Body of pancreas (tissue), 4 donors: ENCODE measurements around the gene IMPG2.

Experiments
- CTCF ChIP-seq, 7 experiments: fragments of 450-650 bp in 4 of 7; fragments of 200-600 bp in 3 of 7; sonication (generic) in 3 of 7; IDR thresholded peaks; one replicate each; pipeline ENCODE4 v1.5.1; 2016 to 2019; ENCODE audit warnings: antibody characterized with exemption in 7 of 7
- POLR2A ChIP-seq, 3 donors: fragments of 450-650 bp; IDR thresholded peaks; one replicate each; pipeline ENCODE4 v1.6.1; 2016; ENCODE audit warnings: antibody characterized with exemption in 3 of 3, mild to moderate bottlenecking in 2 of 3

DNA sequence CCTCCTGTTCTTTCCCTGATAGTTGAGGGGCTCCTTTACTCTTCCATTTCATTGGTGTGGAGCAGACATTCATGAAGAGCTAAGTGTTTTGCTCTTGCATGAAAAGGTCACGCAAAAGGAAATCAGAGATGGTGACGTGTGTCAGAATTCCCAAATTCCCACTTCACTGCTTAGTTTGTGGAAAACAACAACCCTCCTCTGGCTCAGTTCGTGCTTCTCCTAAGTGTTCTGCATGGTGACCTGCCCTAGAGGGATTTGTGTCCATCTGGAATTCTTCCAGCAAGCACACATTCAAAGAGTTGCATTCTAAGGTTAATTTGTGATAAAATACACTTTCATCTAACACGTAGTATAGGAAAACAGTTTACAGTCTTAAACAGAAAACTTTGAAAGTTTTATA lies 95.6 kb downstream of the IMPG2 start:
- no peak for TF ChIP-seq POLR2A (IDR thresholded peaks at IDR 0.05)
- TF ChIP-seq CTCF (IDR thresholded peaks at IDR 0.05), result no peak
